Bronchial epithelial cell (primary cell): Measurements from ENCODE around the gene SYTL3. TPM values are rescaled to one million over a fixed set of nuclear protein-coding genes. Genes with fewer than 3 reads are reported as not detected.
"Not testable (repeated sequence)": the region's sequence is repeated elsewhere in the genome, so short reads cannot be mapped to it uniquely, and the experiment has no call there.

Source experiments
- DNase-seq: peaks from one replicate; pipeline ENCODE4 v3.0.0-alpha.2; 2010; ENCODE audit warnings: low read depth
- FAIRE-seq: peaks from 2 replicates; lab custom pipeline; 2011; peaks lifted over from hg19 to GRCh38; lab: Jason Lieb, UNC
- H3K27me3 ChIP-seq: 2 replicates; pipeline ENCODE4 v1.5.1; 2011; ENCODE audit warnings: low read length; ENCODE audit not compliant: control insufficient read depth, insufficient read depth
- H3K36me3 ChIP-seq: 2 replicates; pipeline ENCODE4 v1.5.1; 2011; ENCODE audit warnings: low read length; ENCODE audit not compliant: control insufficient read depth, insufficient read depth
- H3K4me3 ChIP-seq: 2 replicates; pipeline ENCODE4 v1.5.1; 2011; ENCODE audit warnings: mild to moderate bottlenecking, low read depth, low read length, control low read depth
- CTCF ChIP-seq: IDR thresholded peaks from 2 replicates; pipeline ENCODE4 v1.5.1; 2011; ENCODE audit warnings: mild to moderate bottlenecking, moderate library complexity, low read length, control low read depth, inconsistent platforms; ENCODE audit not compliant: insufficient read depth, severe bottlenecking
- total RNA-seq: library from RNA; depleted of rRNA; stranded (reverse); fragments of >200 nt; gene quantifications from 2 replicates; pipeline ENCODE4 v1.2.1, GENCODE V29; 2014

Gene SYTL3
- total RNA-seq, 1 donor from 2014 or later, result 1.1 TPM

- Histone ChIP-seq H3K36me3 (no peaks in the 10 kb centered on the region), H3K4me3 (no peak overlapping the region), H3K27me3 (no peaks in the 10 kb centered on the region)
- TF ChIP-seq CTCF, result no peak
- DNase-seq, result no peak
- no peak for FAIRE-seq
Observed at GRCh38 chr6:158697811-158698210, 48.0 kb downstream of the SYTL3 start.

- DNase-seq (no peak), FAIRE-seq (peak; percentile 36)
- Histone ChIP-seq H3K4me3 (no peak overlapping the region), H3K27me3 (no peaks in the 10 kb centered on the region), H3K36me3 (no peaks in the 10 kb centered on the region)
- TF ChIP-seq CTCF, result no peak
Observed at GRCh38 chr6:158698931-158699330, 49.1 kb downstream of the SYTL3 start.

- H3K36me3 ChIP-seq, H3K4me3 ChIP-seq, H3K27me3 ChIP-seq, DNase-seq, FAIRE-seq: not testable (repeated sequence)
Observed at GRCh38 chr6:158701268-158701667, 51.4 kb downstream of the SYTL3 start.

GRCh38 chr6:158703111-158703836 is 53.4 kb downstream of the SYTL3 start:
- no peaks in the 10 kb centered on the region for H3K36me3 ChIP-seq
- no peak for FAIRE-seq
- DNase-seq, result no peak
- H3K4me3 ChIP-seq, result no peak overlapping the region
- no peak for TF ChIP-seq CTCF
- no peaks in the 10 kb centered on the region for H3K27me3 ChIP-seq

- DNase-seq (peak; percentile 46), FAIRE-seq (no peak)
- Histone ChIP-seq H3K27me3 (no peaks in the 10 kb centered on the region), H3K36me3 (no peaks in the 10 kb centered on the region), H3K4me3 (peak overlapping the region; percentile 38)
- TF ChIP-seq CTCF, result peak; percentile 96
Observed at GRCh38 chr6:158703837-158704822, 54.3 kb downstream of the SYTL3 start.

- Histone ChIP-seq H3K36me3 (no peaks in the 10 kb centered on the region), H3K27me3 (no peaks in the 10 kb centered on the region), H3K4me3 (no peak overlapping the region)
- no peak for TF ChIP-seq CTCF
- no peak for FAIRE-seq
- no peak for DNase-seq
Observed at GRCh38 chr6:158705386-158706126, 55.7 kb downstream of the SYTL3 start.
